Lower lobe of right lung (tissue), 2 donors: ENCODE data around the gene PTPRN2. TPM values are rescaled to one million over a fixed set of nuclear protein-coding genes. Genes with fewer than 3 reads are reported as not detected.

Experiments
- ATAC-seq, 2 donors: fragments of 200-7000 bp; cut with Tn5 transposase; one replicate each; pipeline ENCODE4 v1.9.1; 2020 to 2022; ENCODE audit warnings: mild to moderate bottlenecking in 2 of 2, moderate library complexity in 2 of 2
- DNase-seq: peaks from one replicate; pipeline ENCODE4 v3.0.0-alpha.2; 2020
- H3K27ac ChIP-seq: fragments of 200-600 bp; one replicate; pipeline ENCODE4 v1.8.0; 2022
- H3K27me3 ChIP-seq: fragments of 200-600 bp; one replicate; pipeline ENCODE4 v1.8.0; 2022; ENCODE audit warnings: low read depth
- H3K36me3 ChIP-seq: fragments of 200-600 bp; one replicate; pipeline ENCODE4 v1.8.0; 2022; ENCODE audit warnings: mild to moderate bottlenecking
- H3K4me1 ChIP-seq: fragments of 200-600 bp; one replicate; pipeline ENCODE4 v1.8.0; 2022
- H3K4me3 ChIP-seq: fragments of 200-600 bp; one replicate; pipeline ENCODE4 v1.8.0; 2022; ENCODE audit warnings: mild to moderate bottlenecking
- H3K9me3 ChIP-seq: fragments of 200-600 bp; one replicate; pipeline ENCODE4 v1.8.0; 2022
- CTCF ChIP-seq: fragments of 200-600 bp; IDR thresholded peaks from one replicate; pipeline ENCODE4 v1.8.0; 2022; ENCODE audit warnings: antibody characterized with exemption, mild to moderate bottlenecking
- intact Hi-C: fragments of 100-400 bp; cut with DNase I; formaldehyde crosslinking; loops from one replicate; pipeline ENCODE4 v1.11.0; 2022
- total RNA-seq: library from RNA; stranded (reverse); fragmentation: NEBNext Ultra II Directional; extraction: Animal tissue kit (Norgen Biotek cat#: 25700); gene quantifications from one replicate; pipeline ENCODE4 v1.2.1, GENCODE V29; 2021
- donor health status: DM: no; HTN: yes; CAD: no; lungs with severe emphysema.

PTPRN2 gene
- total RNA-seq, 1 donor from 2014 or later: 6.8 TPM

- intact Hi-C loops: no loop called here
- no peak for ATAC-seq
- DNase-seq: no peak
- Histone ChIP-seq H3K4me1 (no peaks in the 10 kb centered on the region), H3K27ac (no peak overlapping the region), H3K36me3 (no peaks in the 10 kb centered on the region), H3K4me3 (no peak overlapping the region), H3K27me3 (peaks cover 2% of the 10 kb centered on the region), H3K9me3 (no peaks in the 10 kb centered on the region)
- no peak for TF ChIP-seq CTCF
Observed at GRCh38 chr7:158482480-158482879, 105.1 kb downstream of the PTPRN2 start.

- H3K4me3 ChIP-seq: no peak overlapping the region
- DNase-seq (no peak), ATAC-seq (no peak)
- intact Hi-C loops: no loop called here
- no peak overlapping the region for H3K27ac ChIP-seq
- no peak for TF ChIP-seq CTCF
- H3K27me3 ChIP-seq: peaks cover 3% of the 10 kb centered on the region
- H3K36me3 ChIP-seq: no peaks in the 10 kb centered on the region
- H3K9me3 ChIP-seq: no peaks in the 10 kb centered on the region
- no peaks in the 10 kb centered on the region for H3K4me1 ChIP-seq
Observed at GRCh38 chr7:158479664-158480025, 108.0 kb downstream of the PTPRN2 start.

- H3K4me3 ChIP-seq: no peak overlapping the region
- no peak for ATAC-seq
- H3K27ac ChIP-seq: no peak overlapping the region
- peaks cover 3% of the 10 kb centered on the region for H3K27me3 ChIP-seq
- H3K4me1 ChIP-seq: no peaks in the 10 kb centered on the region
- no peak for DNase-seq
- intact Hi-C loops: no loop called here
- H3K36me3 ChIP-seq: no peaks in the 10 kb centered on the region
- H3K9me3 ChIP-seq: no peaks in the 10 kb centered on the region
- TF ChIP-seq CTCF: no peak
Observed at GRCh38 chr7:158479021-158479663, 108.5 kb downstream of the PTPRN2 start.

- no peak for TF ChIP-seq CTCF
- peaks cover 3% of the 10 kb centered on the region for H3K27me3 ChIP-seq
- peaks cover 6% of the 10 kb centered on the region for H3K4me1 ChIP-seq
- DNase-seq (no peak), ATAC-seq (no peak)
- H3K36me3 ChIP-seq: no peaks in the 10 kb centered on the region
- H3K9me3 ChIP-seq: no peaks in the 10 kb centered on the region
- intact Hi-C loops: no loop called here
- H3K4me3 ChIP-seq: no peak overlapping the region
- no peak overlapping the region for H3K27ac ChIP-seq
Observed at GRCh38 chr7:158477866-158478265, 109.8 kb downstream of the PTPRN2 start.

GRCh38 chr7:158476331-158476932 is 111.2 kb downstream of the PTPRN2 start:
- peaks cover 7% of the 10 kb centered on the region for H3K4me1 ChIP-seq
- TF ChIP-seq CTCF: no peak
- H3K27ac ChIP-seq: no peak overlapping the region
- DNase-seq (no peak), ATAC-seq (no peak)
- no peaks in the 10 kb centered on the region for H3K9me3 ChIP-seq
- intact Hi-C loops: no loop called here
- H3K36me3 ChIP-seq: no peaks in the 10 kb centered on the region
- no peak overlapping the region for H3K4me3 ChIP-seq
- H3K27me3 ChIP-seq: peaks cover 3% of the 10 kb centered on the region
